Loucy (cell line): Measurements from ENCODE around the gene ST3GAL3.

Experiments used
- H2AFZ ChIP-seq: fragments of 200-600 bp; sonication (generic); 2 replicates; pipeline ENCODE4 v1.6.0; 2016; ENCODE audit warnings: antibody characterized with exemption, mild to moderate bottlenecking, low read length, moderate library complexity
- H3F3A ChIP-seq: fragments of 200-600 bp; 2 replicates; pipeline ENCODE4 v1.6.0; 2016; ENCODE audit warnings: antibody characterized with exemption, low read depth, mild to moderate bottlenecking
- H3K27me3 ChIP-seq: fragments of 200-600 bp; sonication (generic); 2 replicates; pipeline ENCODE4 v1.6.1; 2014; ENCODE audit warnings: low read length, mild to moderate bottlenecking; ENCODE audit not compliant: insufficient read depth, poor library complexity, severe bottlenecking
- H3K36me3 ChIP-seq: fragments of 200-600 bp; sonication (generic); 2 replicates; pipeline ENCODE4 v1.6.1; 2016; ENCODE audit warnings: low read length; ENCODE audit not compliant: insufficient read depth
- H3K4me1 ChIP-seq: fragments of 200-600 bp; sonication (generic); 2 replicates; pipeline ENCODE4 v1.5.1; 2014; ENCODE audit warnings: low read length, mild to moderate bottlenecking; ENCODE audit not compliant: insufficient read depth, poor library complexity, severe bottlenecking
- H3K4me2 ChIP-seq: fragments of 200-600 bp; sonication (generic); 2 replicates; pipeline ENCODE4 v1.6.0; 2014; ENCODE audit warnings: antibody characterized with exemption, low read length, low read depth, mild to moderate bottlenecking; ENCODE audit not compliant: poor library complexity, severe bottlenecking
- H3K4me3 ChIP-seq: fragments of 200-600 bp; sonication (generic); 2 replicates; pipeline ENCODE4 v1.5.1; 2014; ENCODE audit warnings: low read length, mild to moderate bottlenecking, mixed read lengths; ENCODE audit not compliant: poor library complexity, severe bottlenecking
- H3K79me2 ChIP-seq: fragments of 200-600 bp; sonication (generic); 2 replicates; pipeline ENCODE4 v1.6.1; 2014; ENCODE audit warnings: low read length; ENCODE audit not compliant: insufficient read depth
- H3K9ac ChIP-seq: fragments of 200-600 bp; sonication (generic); 2 replicates; pipeline ENCODE4 v1.6.0; 2014; ENCODE audit warnings: mild to moderate bottlenecking, low read depth, low read length, moderate library complexity; ENCODE audit not compliant: poor library complexity, severe bottlenecking
- H3K9me2 ChIP-seq: fragments of 200-600 bp; sonication (generic); replicated peaks from 2 replicates; pipeline ENCODE4 v1.6.1; 2016; ENCODE audit warnings: low read depth, low read length, mixed read lengths
- H3K9me3 ChIP-seq: fragments of 200-600 bp; sonication (generic); 2 replicates; pipeline ENCODE4 v1.6.1; 2014; ENCODE audit warnings: mild to moderate bottlenecking, antibody characterized with exemption, low read length, low read depth; ENCODE audit not compliant: insufficient read depth
- H4K20me1 ChIP-seq: fragments of 200-600 bp; sonication (generic); 2 replicates; pipeline ENCODE4 v1.6.0; 2014; ENCODE audit warnings: antibody characterized with exemption, low read length, mild to moderate bottlenecking; ENCODE audit not compliant: insufficient read depth, poor library complexity, severe bottlenecking
- CTCF ChIP-seq: fragments of 200-600 bp; sonication (generic); conservative IDR thresholded peaks from 2 replicates; pipeline ENCODE4 v1.5.1; 2014; ENCODE audit warnings: mild to moderate bottlenecking, antibody characterized with exemption, low read length
- EZH2phosphoT487 ChIP-seq: fragments of 200-600 bp; IDR thresholded peaks from 2 replicates; pipeline ENCODE4 v1.6.1; 2018; ENCODE audit warnings: antibody characterized with exemption, mild to moderate bottlenecking, moderate library complexity, borderline replicate concordance

The ST3GAL3 gene

GRCh38 chr1:43878440-43878839 is 171.1 kb downstream of the ST3GAL3 start:
- Histone ChIP-seq H3K9me2 (no peaks in the 10 kb centered on the region), H3K9me3 (no peaks in the 10 kb centered on the region), H4K20me1 (no peaks in the 10 kb centered on the region), H3K36me3 (no peaks in the 10 kb centered on the region), H3K4me2 (no peak overlapping the region), H3F3A (no peaks in the 10 kb centered on the region), H3K27me3 (no peaks in the 10 kb centered on the region), H3K79me2 (no peaks in the 10 kb centered on the region), H2AFZ (no peak overlapping the region), H3K4me3 (no peak overlapping the region), H3K9ac (no peak overlapping the region), H3K4me1 (peaks cover 9% of the 10 kb centered on the region)
- TF ChIP-seq EZH2phosphoT487 (no peak), CTCF (no peak)

GRCh38 chr1:43878854-43879253 is 171.5 kb downstream of the ST3GAL3 start:
- Histone ChIP-seq H3K36me3 (no peaks in the 10 kb centered on the region), H3K4me2 (no peak overlapping the region), H3F3A (no peaks in the 10 kb centered on the region), H4K20me1 (no peaks in the 10 kb centered on the region), H3K9ac (no peak overlapping the region), H3K79me2 (no peaks in the 10 kb centered on the region), H3K9me2 (no peaks in the 10 kb centered on the region), H3K9me3 (no peaks in the 10 kb centered on the region), H3K27me3 (no peaks in the 10 kb centered on the region), H2AFZ (no peak overlapping the region), H3K4me1 (peaks cover 9% of the 10 kb centered on the region), H3K4me3 (no peak overlapping the region)
- no peak for TF ChIP-seq EZH2phosphoT487
- TF ChIP-seq CTCF, result no peak

GRCh38 chr1:43879414-43879813 is 172.1 kb downstream of the ST3GAL3 start:
- Histone ChIP-seq H2AFZ (no peak overlapping the region), H3K27me3 (no peaks in the 10 kb centered on the region), H3K4me2 (no peak overlapping the region), H3F3A (no peaks in the 10 kb centered on the region), H3K79me2 (no peaks in the 10 kb centered on the region), H3K9ac (no peak overlapping the region), H3K9me3 (no peaks in the 10 kb centered on the region), H3K9me2 (no peaks in the 10 kb centered on the region), H4K20me1 (no peaks in the 10 kb centered on the region), H3K4me1 (peaks cover 9% of the 10 kb centered on the region), H3K4me3 (no peak overlapping the region), H3K36me3 (no peaks in the 10 kb centered on the region)
- TF ChIP-seq CTCF, result no peak
- TF ChIP-seq EZH2phosphoT487, result no peak
